Thyroid gland (tissue), 4 donors: ENCODE data around the gene C8G.

Experiments
- POLR2A ChIP-seq, 2 donors: fragments of 450-650 bp; IDR thresholded peaks; one replicate each; pipeline ENCODE4 v1.6.1; 2017; ENCODE audit warnings: antibody characterized with exemption in 2 of 2, mild to moderate bottlenecking in 2 of 2, moderate library complexity in 1 of 2
- TF ChIP-seq, protein P1 (sequence below), 6 experiments: fragments of 200-600 bp in 3 of 6; fragments of 450-650 bp in 3 of 6; sonication (generic) in 3 of 6; IDR thresholded peaks; one replicate each; pipeline ENCODE4 v1.5.1; 2016 to 2019; ENCODE audit warnings: antibody characterized with exemption in 6 of 6, mild to moderate bottlenecking in 2 of 6, inconsistent platforms in 1 of 6, moderate library complexity in 1 of 6

DNA sequence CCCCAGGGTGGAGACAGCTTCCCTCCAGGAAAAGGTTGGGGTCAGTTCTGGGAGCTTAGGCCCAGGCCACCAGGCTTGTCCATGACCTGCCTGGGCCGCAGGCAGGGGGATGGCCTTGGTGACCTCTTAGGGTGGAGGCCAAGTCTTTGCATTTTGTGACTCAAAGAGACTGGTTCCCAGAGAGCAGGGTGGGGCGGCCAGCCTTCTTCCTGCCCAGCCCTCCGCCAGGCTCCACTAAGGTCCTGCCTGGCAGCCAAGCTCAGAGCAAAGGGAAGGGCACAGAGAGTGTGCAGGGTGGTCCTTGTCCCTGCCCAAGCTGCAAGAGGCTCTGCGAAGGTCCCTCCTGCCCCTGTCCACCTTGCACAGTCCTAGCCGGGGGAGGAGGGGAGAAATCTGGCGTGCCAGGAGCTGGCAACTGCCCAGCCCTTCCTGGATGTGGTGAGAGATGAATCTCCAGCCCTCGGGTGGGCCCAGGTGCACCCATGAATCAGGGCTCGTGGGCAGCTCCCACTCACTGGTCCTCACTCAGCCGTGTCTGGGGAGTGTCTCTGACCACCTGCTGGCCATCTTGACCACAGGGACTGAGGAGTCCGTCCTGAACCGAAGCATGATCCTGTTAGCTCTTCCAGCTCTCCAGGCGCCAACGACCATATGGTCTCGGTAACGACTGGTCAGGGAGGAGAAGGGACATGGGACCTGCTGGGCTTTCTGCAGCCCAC, 29.9 kb downstream of the C8G start:
- TF ChIP-seq, protein P1, sequence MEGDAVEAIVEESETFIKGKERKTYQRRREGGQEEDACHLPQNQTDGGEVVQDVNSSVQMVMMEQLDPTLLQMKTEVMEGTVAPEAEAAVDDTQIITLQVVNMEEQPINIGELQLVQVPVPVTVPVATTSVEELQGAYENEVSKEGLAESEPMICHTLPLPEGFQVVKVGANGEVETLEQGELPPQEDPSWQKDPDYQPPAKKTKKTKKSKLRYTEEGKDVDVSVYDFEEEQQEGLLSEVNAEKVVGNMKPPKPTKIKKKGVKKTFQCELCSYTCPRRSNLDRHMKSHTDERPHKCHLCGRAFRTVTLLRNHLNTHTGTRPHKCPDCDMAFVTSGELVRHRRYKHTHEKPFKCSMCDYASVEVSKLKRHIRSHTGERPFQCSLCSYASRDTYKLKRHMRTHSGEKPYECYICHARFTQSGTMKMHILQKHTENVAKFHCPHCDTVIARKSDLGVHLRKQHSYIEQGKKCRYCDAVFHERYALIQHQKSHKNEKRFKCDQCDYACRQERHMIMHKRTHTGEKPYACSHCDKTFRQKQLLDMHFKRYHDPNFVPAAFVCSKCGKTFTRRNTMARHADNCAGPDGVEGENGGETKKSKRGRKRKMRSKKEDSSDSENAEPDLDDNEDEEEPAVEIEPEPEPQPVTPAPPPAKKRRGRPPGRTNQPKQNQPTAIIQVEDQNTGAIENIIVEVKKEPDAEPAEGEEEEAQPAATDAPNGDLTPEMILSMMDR (IDR thresholded peaks at IDR 0.05), result no peak
- TF ChIP-seq POLR2A (IDR thresholded peaks at IDR 0.05), result no peak
